H7 (cell line): Measurements from ENCODE around the gene HS2ST1. TPM values are rescaled to one million over a fixed set of nuclear protein-coding genes. Genes with fewer than 3 reads are reported as not detected.

ENCODE experiments used
- DNase-seq: peaks from one replicate; pipeline ENCODE4 v3.0.0; 2012
- H3K27me3 ChIP-seq: 2 replicates; pipeline ENCODE4 v1.6.0; 2011; ENCODE audit warnings: mild to moderate bottlenecking, low read length; ENCODE audit not compliant: control insufficient read depth, insufficient read depth
- H3K36me3 ChIP-seq: replicated peaks from 2 replicates; pipeline ENCODE4 v1.5.1; 2011; ENCODE audit warnings: low read length; ENCODE audit not compliant: control insufficient read depth, insufficient read depth
- H3K4me3 ChIP-seq: 2 replicates; pipeline ENCODE4 v1.5.1; 2011; ENCODE audit warnings: low read depth, mild to moderate bottlenecking, control low read depth, low read length, moderate library complexity; ENCODE audit not compliant: insufficient read depth
- total RNA-seq: library from RNA; depleted of rRNA; stranded (reverse); fragments of >200 nt; shearing (Covaris generic); gene quantifications from 2 replicates; pipeline ENCODE4 v1.2.3, GENCODE V29; 2014

HS2ST1 gene
- total RNA-seq, 1 experiment from 2014 or later: 25.8 TPM

DNA sequence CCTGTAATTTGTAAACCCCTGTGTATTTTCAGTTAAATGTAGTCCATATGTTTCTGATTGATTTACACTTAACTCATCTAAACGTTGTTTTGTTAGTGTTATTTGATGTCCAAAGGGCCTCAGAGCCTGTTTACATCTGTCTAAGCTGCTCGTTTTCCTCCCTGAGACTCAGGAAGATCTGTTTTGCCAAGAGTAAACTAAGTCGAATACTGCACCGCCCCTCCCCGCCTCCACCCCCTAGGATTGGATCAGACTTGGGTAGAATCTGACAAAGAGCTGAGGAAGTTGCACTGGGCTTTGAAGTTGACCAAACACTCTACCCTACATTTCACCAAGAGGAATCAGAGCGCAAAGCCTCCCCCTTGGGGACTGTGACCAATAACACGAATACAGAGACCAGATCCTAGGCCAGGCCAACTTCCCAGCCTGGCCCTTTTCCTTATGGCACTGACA, 207.3 kb downstream of the HS2ST1 start:
- Histone ChIP-seq H3K36me3 (no peaks in the 10 kb centered on the region), H3K27me3 (no peaks in the 10 kb centered on the region), H3K4me3 (no peak overlapping the region)
- no peak for DNase-seq

DNA sequence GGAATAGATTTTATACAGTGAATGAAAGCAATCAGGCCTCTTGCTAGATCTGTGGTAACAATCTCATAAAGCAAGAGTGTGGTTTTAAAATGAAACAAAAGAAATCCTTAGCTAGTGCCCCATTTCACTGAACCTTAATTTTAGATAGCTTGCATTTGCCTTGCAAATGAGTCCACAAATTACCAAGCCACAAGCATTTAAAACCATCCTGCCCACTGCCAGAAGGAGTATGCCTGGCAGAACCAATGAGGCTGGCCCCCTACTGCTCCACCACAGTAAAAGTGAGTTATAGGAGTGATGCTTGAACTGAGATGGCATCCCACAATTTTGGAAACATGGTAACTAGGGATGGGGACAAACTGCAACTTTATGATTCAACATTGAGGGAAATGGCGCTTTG, 207.8 kb downstream of the HS2ST1 start:
- Histone ChIP-seq H3K27me3 (no peaks in the 10 kb centered on the region), H3K36me3 (no peaks in the 10 kb centered on the region), H3K4me3 (no peak overlapping the region)
- no peak for DNase-seq

DNA sequence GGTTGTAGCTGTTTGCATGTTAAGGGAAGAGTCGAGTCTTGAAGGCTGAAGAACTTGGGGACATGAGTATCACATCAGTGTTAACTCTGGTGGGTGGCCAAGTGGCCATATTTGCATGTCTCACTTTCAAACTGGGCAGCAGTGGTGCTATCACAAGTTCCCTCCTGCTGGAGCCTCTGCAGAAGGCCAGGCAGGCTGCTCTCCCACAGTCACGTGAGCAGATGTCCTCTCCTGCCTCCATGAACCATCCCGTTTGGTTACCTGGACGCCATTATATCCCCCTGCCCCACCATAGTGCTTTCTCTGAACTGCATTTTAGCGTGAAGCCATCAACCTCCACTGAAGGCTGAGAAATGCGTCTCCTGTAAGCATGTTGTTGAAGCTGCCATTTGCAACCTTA, 209.2 kb downstream of the HS2ST1 start:
- no peaks in the 10 kb centered on the region for H3K36me3 ChIP-seq
- no peak for DNase-seq
- no peaks in the 10 kb centered on the region; the same call in 1 of the 2 replicates for H3K27me3 ChIP-seq
- H3K4me3 ChIP-seq: no peak overlapping the region

DNA sequence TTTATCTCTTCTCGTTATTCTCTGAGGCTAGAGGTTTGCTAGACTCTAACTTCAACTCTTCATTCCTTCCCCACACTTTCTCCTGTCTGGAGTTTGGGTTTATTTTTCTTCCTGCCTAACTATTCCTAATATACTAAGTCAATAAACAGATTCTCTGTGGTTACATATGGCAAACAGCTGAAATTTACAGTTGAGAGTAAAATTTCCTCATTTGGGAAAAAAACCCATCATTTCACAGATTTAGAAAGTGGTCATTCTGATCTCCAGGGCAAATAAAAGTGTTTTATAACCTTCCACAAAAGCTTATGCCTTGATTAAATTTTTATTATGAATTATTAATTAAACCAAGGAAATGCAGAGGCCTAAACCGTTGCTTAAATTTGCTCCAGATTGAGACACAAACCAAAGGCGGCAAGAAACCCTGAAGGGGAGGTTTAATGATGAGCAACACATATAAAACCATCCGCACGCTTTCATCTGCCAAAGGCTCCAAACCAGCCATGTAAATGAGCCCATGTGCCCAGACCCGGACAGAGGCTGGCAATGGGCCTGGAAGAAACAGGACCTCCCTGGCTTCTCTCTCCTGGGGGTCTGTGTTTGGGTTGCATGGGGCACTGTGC, 212.6 kb downstream of the HS2ST1 start:
- Histone ChIP-seq H3K27me3 (peaks cover 4% of the 10 kb centered on the region; the same call in 1 of the 2 replicates), H3K36me3 (no peaks in the 10 kb centered on the region), H3K4me3 (no peak overlapping the region)
- no peak for DNase-seq

DNA sequence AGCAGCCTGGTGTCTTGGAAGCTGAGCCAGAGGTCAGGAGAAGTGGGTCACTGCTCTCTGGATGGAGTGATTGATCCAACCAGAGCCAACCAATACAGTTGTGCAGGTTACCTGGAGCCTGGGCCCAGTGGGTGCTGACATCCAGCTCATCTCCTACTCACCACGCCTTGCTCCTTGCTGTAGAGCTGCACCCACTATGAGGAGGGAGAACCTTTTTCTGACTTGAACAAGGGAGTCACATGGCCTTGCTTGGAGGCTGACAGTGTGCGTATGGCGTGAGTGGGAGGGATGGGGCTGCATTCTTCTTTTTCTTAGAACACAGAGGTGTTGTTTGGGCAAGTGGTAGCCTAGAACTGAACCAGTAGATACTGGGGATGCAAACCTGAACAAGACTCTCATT, 213.1 kb downstream of the HS2ST1 start:
- Histone ChIP-seq H3K27me3 (peaks cover 9% of the 10 kb centered on the region), H3K4me3 (no peak overlapping the region), H3K36me3 (no peaks in the 10 kb centered on the region)
- DNase-seq: no peak

DNA sequence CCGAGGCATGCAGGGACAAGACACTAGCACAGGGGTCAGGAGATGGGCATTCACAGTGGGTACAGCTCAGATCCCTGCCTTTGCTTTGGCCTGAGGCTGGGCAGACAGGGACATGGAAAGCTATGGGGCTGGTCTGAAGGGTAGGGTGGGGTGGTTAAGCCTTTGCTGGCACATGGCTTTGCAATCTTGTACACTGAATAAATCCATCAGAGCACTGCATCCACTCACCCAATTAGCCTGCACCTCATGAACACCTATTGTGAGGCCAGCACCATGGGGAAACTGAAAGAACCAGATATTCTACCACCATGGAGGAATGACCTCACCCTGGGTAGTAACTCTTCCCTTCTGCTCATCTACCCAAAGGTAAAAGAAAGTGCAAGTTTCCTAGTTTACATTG, 214.6 kb downstream of the HS2ST1 start:
- DNase-seq: peak; percentile 1
- Histone ChIP-seq H3K36me3 (no peaks in the 10 kb centered on the region), H3K27me3 (peaks cover 15% of the 10 kb centered on the region), H3K4me3 (no peak overlapping the region)

DNA sequence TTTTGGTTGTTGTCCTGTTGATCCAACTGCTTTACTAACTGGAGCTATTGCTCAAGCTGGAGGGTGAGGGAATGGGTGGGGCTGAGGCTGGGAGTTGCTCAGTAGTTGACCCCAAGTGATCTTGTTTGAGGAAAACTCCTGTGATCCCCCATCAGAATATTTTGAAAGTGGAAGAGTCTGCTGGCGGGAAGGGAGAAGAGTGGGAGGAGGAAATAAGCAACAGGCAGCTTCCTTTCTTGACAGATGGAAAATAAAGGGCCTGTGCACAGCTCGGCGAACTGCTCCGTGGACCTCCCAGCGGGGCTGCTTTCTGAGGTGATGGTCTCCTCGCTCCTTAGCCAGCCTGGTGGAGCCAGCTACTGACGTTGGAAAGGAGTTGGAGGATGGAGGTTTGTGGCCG, 215.2 kb downstream of the HS2ST1 start:
- DNase-seq: peak; percentile 2
- Histone ChIP-seq H3K27me3 (peaks cover 15% of the 10 kb centered on the region), H3K36me3 (no peaks in the 10 kb centered on the region), H3K4me3 (no peak overlapping the region)

DNA sequence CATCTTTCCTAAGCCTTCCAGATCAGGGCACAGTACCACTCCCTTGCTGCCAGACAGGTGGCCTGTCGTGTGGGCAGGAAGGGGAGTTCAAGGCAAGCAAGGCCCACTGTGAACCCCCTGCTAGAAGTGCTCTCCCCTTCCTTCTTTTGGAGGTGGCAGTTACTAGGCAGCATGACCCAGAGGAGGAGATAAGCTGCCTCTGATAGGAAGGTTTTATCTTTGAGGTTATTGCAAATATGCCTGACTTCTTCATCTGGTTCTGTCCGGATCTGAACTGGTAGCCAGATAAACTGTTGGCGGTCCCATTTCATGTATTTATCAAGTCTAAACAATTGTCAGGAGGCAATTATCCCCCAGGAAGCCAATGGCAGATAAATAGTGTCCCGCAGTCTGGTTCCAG, 216.0 kb downstream of the HS2ST1 start:
- no peaks in the 10 kb centered on the region for H3K36me3 ChIP-seq
- peaks cover 15% of the 10 kb centered on the region for H3K27me3 ChIP-seq
- no peak overlapping the region for H3K4me3 ChIP-seq

DNA sequence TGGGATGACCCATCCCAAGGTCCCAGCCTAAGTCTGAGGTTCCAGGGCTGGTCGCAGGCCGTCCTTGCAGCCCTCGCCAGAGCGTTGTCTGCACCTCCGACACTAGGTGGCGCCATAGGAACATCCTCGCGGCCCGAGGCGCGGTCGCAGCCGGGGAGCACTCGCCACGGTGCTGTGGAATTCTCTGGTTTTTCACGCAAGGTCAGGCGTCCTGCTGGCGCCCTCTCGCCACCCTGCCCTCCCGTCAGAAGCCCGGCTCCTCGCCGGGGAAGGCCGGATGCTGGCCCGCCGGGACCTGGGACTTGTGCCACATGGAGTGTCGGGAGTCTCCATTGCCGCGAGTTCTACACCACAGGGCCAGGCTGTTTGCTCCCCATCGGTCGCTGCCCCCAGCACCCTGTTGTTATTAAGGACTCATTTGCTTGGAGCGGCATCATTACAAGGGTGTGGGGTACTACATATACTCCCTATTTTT, 217.4 kb downstream of the HS2ST1 start:
- no peaks in the 10 kb centered on the region for H3K36me3 ChIP-seq
- H3K27me3 ChIP-seq: peaks cover 15% of the 10 kb centered on the region
- peak overlapping the region; percentile 60 for H3K4me3 ChIP-seq
- peak; percentile 92 for DNase-seq

More for the DNA sequence above, 216.0 kb downstream of the HS2ST1 start:
- DNase-seq: peak; percentile 3

DNA sequence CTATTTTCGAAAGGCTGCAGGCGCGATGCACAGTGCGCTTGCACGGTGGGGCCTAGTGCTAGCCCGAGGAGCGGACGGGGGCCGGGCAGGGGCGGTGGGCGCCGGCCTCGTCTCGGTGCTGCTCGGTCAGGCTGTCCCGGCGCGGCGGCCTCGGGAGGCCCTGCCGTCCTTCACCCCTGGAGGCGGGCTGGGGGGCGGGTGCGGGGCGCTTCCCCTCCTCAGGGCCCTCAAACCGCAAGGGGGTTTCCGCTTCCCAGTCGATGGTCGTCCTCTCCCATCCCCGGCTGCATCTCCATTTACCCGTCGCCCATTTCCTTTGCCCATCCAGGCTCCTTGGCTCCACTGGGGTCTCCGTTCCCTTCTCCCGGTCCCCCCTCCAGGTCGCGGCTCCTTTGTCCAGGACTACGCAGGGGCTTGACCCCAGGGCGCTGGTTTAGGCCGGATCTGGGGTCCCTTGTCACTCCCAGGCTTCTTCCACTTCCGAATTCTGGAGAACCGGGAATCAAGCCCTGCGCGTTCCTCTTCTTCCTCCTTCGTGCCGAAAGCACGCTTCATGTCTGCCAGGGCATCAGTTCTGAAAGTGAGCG, 217.9 kb downstream of the HS2ST1 start:
- DNase-seq: peak; percentile 83
- H3K27me3 ChIP-seq: peaks cover 15% of the 10 kb centered on the region
- H3K36me3 ChIP-seq: no peaks in the 10 kb centered on the region
- peak overlapping the region; percentile 60 for H3K4me3 ChIP-seq

DNA sequence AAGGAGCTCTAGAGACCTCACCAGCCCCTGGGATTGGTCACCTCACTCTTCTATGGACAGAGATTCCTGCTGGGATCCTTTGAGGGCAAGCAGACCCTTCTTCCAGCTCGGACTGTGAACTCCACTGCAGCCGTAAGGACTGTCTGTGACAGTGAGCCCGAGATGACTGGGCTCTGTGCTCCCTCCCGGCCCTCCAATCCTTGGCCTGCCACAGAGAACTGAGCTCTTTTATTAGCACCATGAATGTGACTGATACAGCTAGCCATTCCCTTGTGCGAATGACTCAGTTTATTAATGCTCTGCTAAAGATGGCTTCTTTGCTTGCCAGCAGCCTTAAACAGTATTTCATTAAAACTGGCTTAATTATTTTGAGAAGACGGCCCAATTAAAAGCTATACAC, 219.6 kb downstream of the HS2ST1 start:
- Histone ChIP-seq H3K4me3 (no peak overlapping the region), H3K36me3 (no peaks in the 10 kb centered on the region), H3K27me3 (peaks cover 15% of the 10 kb centered on the region)
- DNase-seq: peak; percentile 15

DNA sequence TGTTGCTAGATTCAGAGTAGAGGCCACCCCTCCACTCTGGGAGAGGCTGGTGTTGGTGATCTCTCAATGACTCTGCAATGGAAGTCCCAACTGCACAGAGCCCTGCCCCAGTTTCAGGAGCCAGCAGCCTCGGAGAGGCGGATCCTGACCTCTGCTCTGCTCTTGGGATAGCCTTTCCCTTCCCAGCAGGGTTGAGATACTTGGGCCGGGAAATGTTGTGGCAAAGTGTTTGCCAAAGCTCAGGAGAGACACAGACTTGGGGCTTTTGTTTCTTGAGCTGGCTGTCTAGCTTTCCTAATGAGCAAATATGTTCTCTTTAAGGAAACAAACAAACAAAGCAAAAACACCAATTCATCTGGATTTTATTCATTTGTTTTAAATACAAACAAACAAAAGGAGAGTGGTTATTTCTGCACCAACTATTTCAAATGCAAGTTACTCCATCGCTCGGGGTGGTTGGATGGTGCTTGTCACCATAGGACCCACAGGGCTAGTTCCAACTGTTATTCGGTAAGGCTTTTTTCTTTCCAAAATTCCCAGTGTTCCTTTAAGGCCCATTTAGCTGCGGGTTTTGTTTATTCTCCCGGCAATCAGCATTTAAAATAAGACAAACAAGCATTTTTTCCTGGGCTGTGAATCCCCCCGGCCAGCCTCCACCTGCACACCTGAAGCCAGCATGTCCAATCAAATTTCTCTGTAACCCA, 220.3 kb downstream of the HS2ST1 start:
- peak; percentile 48 for DNase-seq
- peaks cover 15% of the 10 kb centered on the region for H3K27me3 ChIP-seq
- no peaks in the 10 kb centered on the region for H3K36me3 ChIP-seq
- no peak overlapping the region for H3K4me3 ChIP-seq

DNA sequence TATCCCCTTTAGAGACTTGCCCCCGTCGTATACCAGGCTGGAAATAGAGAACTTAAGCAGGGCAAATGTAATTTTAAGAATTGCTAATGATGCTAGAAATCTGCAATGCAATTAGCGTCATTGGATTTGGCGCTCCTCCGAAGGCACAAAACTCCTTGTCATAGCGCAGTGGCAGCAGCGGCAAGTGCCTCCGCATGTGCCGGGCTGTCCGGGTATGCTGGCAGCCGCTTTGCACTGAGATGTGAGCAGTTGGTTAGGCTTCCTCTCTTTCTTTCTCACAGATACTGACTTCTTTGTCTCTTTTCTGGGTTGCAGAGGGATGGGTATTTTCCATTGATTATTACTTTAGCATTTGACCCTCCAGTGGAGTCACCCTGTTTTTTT, 220.9 kb downstream of the HS2ST1 start:
- Histone ChIP-seq H3K4me3 (no peak overlapping the region), H3K27me3 (peaks cover 15% of the 10 kb centered on the region), H3K36me3 (no peaks in the 10 kb centered on the region)
- peak; percentile 21 for DNase-seq

DNA sequence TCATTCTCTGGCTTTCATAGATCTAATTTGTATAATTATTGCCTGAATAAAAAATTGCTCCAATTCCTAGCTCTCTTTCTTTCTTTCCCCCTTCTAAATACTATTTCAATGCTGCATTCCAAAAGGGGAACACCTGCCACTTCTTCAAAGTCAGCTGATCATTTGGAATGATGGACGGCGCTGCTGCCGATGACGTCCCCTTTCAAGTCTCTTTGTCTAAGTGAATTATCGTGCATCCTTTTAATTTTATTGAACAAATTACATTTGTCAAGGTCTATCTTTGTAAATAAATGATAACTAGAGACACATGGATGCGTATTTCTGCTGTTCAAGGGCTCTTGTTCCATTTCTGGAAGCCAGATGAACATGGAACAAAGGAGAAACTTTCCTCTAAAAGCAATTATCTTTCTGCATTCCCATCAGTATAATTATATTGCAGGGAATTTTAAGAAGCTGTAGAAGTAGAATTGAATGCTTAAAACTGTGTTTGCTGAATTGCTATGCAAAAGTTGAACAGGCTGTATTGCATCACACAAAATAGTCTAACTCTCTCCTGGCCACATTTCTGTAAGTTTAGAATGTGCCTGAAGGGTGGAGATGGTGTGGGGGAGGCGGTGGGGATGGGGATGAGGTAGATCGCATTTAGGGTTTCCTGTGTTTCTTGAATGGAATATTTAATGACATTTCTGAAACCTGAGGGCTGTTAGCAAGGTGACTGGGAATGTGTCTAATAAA, 222.3 kb downstream of the HS2ST1 start:
- H3K27me3 ChIP-seq: peaks cover 13% of the 10 kb centered on the region

More for the DNA sequence above, 222.3 kb downstream of the HS2ST1 start:
- no peak overlapping the region for H3K4me3 ChIP-seq
- no peaks in the 10 kb centered on the region for H3K36me3 ChIP-seq
- no peak for DNase-seq
